NCI-H2107 treated with DMSO at 0.1 percent for 48 hours (cell line): ENCODE measurements around the gene RDH16.
"Not testable (repeated sequence)": the region's sequence is repeated elsewhere in the genome, so short reads cannot be mapped to it uniquely, and the experiment has no call there.

Source experiments
- DNase-seq: peaks from one replicate; lab custom pipeline; 2025; ENCODE audit not compliant: unreplicated experiment; lab: John Stamatoyannopoulos, UW

Gene RDH16

GRCh38 chr12:56927281-56927680 lies 30.1 kb downstream of the RDH16 start:
- no peak for DNase-seq

GRCh38 chr12:56922031-56922430 lies 35.4 kb downstream of the RDH16 start:
- no peak for DNase-seq

- DNase-seq = no peak
These were observed 36.1 kb downstream of the RDH16 start for GRCh38 chr12:56921346-56921745.

GRCh38 chr12:56918139-56918538 lies 39.3 kb downstream of the RDH16 start:
- DNase-seq = not testable (repeated sequence)

- DNase-seq = no peak
These were observed 40.4 kb downstream of the RDH16 start for GRCh38 chr12:56916996-56917333.

GRCh38 chr12:56916296-56916995 lies 41.0 kb downstream of the RDH16 start:
- DNase-seq = no peak

GRCh38 chr12:56914724-56915123 lies 42.7 kb downstream of the RDH16 start:
- DNase-seq = no peak

GRCh38 chr12:56914256-56914655 lies 43.2 kb downstream of the RDH16 start:
- DNase-seq = no peak

- DNase-seq = not testable (repeated sequence)
These were observed 48.0 kb downstream of the RDH16 start for GRCh38 chr12:56909403-56909802.

- no peak for DNase-seq
These were observed 49.3 kb downstream of the RDH16 start for GRCh38 chr12:56908136-56908535.

- DNase-seq = no peak
These were observed 51.6 kb downstream of the RDH16 start for GRCh38 chr12:56905852-56906251.

- no peak for DNase-seq
These were observed 54.0 kb downstream of the RDH16 start for GRCh38 chr12:56903374-56903773.
